ENCODE results near the gene CENPF.
"Not testable (repeated sequence)": the region's sequence is repeated elsewhere in the genome, so short reads cannot be mapped to it uniquely, and the experiment has no call there.

CENPF gene

GRCh38 chr1:214583824-214584554 is 19.0 kb upstream of the CENPF start:
- DNase-seq = no peak

DNA sequence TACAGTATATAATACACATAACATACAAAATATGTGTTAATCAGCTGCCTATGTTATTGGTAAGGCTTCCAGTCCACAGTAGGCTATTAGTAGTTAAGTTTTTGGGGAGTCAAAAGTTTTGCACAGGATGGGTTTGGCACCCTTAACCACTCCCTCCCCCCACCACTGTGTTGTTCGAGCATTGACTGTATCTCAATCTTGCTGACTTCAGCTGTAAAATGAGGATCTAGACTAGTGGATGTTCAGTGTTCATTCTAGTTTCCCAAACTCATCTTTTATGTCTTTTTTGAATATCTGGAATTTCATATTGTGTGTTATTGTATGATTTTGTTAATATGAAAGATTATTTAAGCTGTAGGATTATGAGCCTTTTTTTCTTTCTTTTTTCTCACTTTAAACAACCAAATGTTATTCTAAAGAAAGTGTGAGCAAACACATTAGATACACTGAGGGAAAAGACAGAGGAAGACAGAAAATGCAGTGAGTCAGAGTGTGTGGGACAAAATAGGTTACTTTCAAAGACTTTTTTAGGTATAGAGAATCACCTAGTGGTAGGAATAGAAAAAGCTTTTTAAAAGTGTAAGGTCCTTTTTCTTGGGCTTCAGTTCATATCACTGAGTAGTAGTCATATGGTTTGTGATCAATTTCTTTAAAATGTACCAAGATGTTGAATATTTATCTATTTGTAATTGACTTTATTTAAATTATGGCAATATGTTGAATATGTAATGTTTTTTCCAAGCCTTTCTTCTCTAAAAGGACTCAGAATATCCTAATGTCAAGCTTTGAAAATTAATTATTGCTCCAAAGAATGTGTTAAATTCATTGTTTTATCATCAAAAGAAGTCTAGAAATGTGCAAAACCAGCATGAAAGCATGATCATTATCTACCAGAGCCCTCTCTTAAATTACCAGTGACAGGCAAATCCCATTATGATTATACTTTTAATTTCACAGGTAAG is 17.9 kb upstream of the CENPF start:
- no peak for DNase-seq

DNA sequence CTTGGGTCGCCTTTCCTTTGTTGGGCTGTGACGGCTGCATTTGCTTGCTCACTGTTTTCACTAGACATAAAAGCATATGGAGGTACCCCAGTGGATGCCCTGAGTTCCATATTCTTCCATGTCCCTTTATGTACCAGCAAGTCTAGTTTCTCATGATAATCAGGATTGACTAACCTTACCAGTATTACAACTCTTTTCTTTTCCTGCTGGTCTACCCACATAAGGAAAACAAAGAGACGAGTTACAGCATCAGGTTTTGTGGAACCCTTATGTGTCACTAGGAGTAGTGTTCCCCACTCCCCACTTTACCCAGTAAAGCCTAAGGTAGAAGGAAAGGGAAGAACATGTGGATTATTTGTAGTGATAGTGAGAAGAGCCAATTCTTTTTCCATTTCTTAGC is 16.4 kb upstream of the CENPF start:
- no peak for DNase-seq

- no peak for DNase-seq
Observed at GRCh38 chr1:214587165-214587564, 15.8 kb upstream of the CENPF start.

- no peak for DNase-seq
Observed at GRCh38 chr1:214588963-214589597, 13.9 kb upstream of the CENPF start.

DNA sequence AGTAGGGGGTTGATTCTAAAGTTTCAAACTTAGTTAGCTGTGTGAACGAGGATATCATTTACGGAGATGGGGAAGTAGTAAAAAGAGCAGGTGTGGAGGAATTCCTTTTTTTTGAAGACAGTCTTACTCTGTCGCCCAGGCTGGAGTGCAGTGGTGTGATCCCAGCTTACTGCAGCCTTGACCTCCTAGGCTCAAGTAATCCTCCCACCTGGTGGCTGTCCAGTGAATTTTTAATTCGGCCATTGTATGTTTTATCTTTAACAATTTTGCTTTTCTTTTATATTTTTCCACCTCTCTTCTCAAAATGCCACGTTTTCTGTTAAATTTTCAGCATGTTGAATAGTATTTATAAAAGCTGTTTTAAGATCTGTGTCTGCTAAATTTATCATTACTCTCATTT is 12.3 kb upstream of the CENPF start:
- no peak for DNase-seq

DNA sequence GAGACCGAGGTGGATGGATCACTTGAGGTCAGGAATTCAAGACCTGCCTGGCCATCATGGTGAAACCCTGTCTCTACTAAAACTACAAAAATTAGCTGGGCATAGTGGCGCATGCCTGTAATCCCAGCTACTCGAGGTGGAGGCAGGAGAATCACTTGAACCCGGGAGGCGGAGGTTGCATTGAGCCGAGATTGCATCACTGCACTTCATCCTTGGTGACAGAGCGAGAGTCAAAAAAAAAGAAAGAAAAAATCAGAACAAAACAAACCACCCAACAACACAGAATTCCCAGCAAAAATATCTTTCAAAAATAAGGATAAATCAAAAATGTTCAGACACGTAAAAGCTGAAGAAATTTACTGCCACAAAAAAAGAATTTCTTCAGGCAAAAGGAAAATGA is 11.1 kb upstream of the CENPF start:
- DNase-seq = not testable (repeated sequence)

DNA sequence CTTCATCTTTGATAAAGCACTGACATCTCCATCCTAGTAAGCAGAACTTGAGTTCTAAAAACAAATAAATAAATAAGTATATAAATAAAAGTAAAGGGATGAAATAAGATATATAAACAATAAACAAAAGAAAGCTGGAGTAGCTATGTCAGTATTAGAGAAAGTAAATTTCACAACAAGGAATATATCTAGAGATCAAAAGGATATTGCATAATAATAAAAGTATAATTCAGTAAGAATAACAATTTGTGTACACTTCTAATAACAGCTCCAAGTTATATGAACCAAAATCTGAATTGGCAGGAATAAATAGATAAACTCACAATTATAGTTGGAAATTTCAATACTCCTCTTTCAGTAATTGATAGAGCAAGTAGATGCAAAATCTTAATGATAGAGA is 9.8 kb upstream of the CENPF start:
- no peak for DNase-seq

DNA sequence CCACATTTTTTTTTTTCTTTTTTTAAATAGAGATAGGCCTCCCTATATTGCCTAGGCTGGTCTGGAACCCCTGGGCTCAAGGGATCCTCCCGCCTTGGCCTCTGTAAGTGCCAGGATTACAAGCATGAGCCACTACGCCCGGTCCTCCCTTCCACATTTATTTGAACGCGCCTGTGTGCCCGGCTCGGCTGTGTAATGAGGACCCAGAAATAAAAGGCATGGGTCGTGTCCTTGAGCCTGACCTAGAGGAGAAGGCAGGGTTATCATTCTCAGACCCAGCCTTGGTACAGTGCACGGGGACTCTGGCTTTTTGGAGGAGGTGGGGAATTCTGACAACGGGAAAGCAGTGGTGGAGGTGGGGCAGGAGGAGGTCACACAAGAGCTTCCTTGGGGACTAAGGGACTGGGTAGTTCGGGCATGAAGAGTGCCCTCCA is 841 bp downstream of the CENPF start:
- DNase-seq = no peak

- no peak for DNase-seq
Observed at GRCh38 chr1:214604523-214604922, 1.5 kb downstream of the CENPF start.

DNA sequence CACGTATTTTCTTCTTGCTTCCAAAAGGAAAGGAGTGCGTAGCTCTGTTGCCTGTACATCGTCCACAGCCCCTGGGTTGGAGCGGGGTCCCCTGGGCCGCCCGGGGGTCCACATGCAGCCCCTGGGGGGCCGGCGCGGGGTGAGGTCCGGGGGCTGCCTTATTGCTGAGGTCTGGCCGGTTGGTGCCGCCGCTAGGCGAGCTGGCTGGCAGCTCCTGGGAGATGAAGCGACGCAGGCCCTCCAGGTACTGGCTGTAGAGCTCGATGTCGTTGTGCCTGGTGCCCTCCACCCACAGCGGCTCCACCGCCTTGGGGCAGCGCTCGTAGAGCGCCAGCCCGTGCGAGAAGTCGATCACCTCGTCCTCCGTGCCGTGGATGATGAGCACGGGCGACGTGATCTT is 2.5 kb downstream of the CENPF start:
- not testable (repeated sequence) for DNase-seq

- not testable (repeated sequence) for DNase-seq
Observed at GRCh38 chr1:214605933-214606925, 3.2 kb downstream of the CENPF start.

- DNase-seq = not testable (repeated sequence)
Observed at GRCh38 chr1:214607492-214608215, 4.7 kb downstream of the CENPF start.

GRCh38 chr1:214608216-214608783 is 5.3 kb downstream of the CENPF start:
- DNase-seq = not testable (repeated sequence)

- DNase-seq = not testable (repeated sequence)
Observed at GRCh38 chr1:214608817-214609216, 5.8 kb downstream of the CENPF start.

DNA sequence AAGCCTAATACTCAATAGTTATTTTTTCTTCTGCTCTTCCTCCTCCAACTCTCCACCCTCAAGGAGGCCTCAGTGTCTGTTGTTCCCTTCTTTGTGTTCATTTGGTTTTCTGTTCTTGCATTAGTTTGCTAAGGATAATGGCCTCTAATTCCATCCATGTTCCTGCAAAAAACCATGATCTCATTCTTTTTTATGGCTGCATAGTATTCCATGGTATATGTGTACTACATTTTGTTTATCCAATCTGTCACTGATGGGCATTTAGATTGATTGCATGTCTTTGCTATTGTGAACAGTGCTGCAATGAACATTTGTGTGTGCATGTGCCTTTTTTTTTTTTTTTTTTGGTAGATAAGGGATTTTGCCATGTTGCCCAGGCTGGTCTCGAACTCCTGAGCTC is 6.7 kb downstream of the CENPF start:
- no peak for DNase-seq

- DNase-seq = not testable (repeated sequence)
Observed at GRCh38 chr1:214610136-214610535, 7.1 kb downstream of the CENPF start.

DNA sequence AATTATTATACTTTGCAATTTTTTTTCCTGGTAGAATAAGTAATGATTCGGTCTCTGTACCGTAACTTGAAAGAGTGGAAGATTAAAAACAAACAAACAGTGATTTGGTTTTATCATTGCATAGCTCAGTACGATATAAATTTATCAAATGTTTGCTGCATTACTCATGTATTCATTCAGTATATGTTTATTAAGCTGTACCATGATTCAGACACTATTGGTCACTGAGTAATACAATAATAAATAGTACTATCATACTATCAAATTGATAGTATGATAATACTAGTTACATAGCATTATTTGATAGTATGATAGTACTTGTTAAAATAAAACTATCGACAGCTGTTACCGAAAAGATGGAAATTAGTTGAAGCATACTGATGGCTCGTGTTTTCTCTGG is 12.1 kb downstream of the CENPF start:
- no peak for DNase-seq

DNA sequence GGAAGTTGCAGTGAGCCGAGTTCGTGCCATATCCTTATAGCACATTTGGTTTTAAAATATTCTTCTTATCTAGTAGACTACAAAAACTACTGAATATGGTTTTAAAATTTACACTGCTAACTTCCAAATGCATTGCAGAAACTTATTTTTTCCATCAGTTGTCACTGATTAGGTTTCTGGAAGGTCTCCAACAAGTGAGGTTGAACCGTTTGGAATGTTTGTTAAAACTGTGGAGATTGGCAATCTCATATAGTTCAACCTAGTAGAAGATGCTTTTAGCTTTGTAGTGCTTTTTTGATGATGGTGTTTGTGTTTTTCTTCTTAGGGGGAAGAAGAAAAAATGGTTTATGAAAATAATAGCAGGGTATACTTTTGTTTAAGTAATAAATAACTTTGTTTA is 12.9 kb downstream of the CENPF start:
- no peak for DNase-seq

GRCh38 chr1:214617246-214617645 is 14.3 kb downstream of the CENPF start:
- no peak for DNase-seq

- DNase-seq = no peak
Observed at GRCh38 chr1:214617843-214618242, 14.8 kb downstream of the CENPF start.

Data from CD4-positive, alpha-beta T cell treated with Interferon alpha-2 for 1 hour (primary cell).